GM12865 (cell line): ENCODE results near the gene SLC17A7.
A peak's percentile ranks its signal among the peaks of the same experiment; 100 is the strongest.

Source experiments
- DNase-seq: peaks from one replicate; pipeline ENCODE4 v3.0.0; 2010; ENCODE audit warnings: low read depth
- H3K4me3 ChIP-seq: 2 replicates; pipeline ENCODE4 v1.5.1; 2011; ENCODE audit warnings: mild to moderate bottlenecking, low read depth, low read length, control low read depth
- CTCF ChIP-seq: IDR thresholded peaks from 2 replicates; pipeline ENCODE4 v1.5.1; 2011; ENCODE audit warnings: low read length, control low read depth, low read depth, inconsistent platforms; ENCODE audit not compliant: insufficient read depth; ENCODE audit errors: missing control alignments

The SLC17A7 gene

DNA sequence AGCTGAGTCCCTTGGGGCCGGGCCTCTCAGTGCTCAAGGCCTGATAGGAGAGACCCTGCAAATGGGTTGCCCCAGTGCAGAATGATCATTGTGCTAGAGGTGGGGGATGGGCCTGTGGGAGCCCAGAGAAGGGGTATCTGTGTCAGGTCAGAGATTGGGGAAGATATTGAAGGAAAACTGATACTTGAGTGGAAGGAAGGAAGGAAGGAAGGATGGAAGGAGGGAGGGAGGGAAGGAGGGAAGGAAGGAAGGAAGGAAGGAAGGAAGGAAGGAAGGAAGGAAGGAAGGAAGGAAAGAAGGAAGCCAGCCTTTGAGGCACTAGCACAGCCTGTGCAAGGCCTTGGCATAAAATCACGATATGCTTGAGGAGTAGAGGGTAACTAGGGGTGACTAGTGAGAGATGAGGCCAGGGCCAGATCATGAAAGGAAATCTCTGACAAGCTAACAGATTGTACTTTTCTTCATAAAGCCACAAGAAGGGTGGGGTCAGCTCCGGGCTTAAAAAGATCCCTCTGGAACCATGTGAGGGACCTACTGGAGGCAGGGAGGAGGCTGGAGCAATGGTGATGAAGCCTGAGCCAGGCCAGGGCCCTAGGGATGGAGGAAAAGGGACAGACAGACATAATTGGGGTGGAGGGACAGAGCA lies 29.5 kb downstream of the SLC17A7 start:
- H3K4me3 ChIP-seq = no peak overlapping the region
- no peak for TF ChIP-seq CTCF
- DNase-seq = no peak

GRCh38 chr19:49409441-49410029 lies 31.8 kb downstream of the SLC17A7 start:
- peak overlapping the region; percentile 47 for H3K4me3 ChIP-seq
- peak; percentile 68 for DNase-seq
- no peak for TF ChIP-seq CTCF

GRCh38 chr19:49408816-49409440 lies 32.4 kb downstream of the SLC17A7 start:
- peak overlapping the region; percentile 47 for H3K4me3 ChIP-seq
- no peak for DNase-seq
- no peak for TF ChIP-seq CTCF

DNA sequence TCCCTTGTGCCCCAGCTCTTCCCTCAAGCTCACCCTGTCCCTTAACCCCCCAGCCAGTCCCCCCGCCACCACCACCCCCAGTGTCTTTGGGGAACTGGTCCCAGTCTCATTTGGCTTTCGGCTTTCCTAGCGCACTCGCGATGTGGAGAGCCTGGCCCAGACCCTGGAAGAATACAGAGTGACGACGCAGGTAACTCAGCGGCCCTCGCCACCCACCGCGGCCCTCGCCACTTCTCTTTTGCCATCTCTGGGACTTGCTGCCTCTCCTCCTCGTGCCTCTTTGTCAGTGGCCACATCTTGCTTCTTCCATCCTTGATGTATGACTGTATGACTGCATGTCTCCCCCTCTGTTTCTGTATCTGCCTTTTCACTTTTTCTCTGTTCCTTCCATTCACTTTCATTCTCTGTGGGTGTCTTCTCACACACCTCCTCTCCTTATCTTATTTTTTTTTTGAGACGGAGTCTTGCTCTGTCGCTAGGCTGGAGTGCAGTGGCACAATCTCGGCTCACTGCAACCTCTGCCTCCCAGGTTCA lies 33.8 kb downstream of the SLC17A7 start:
- TF ChIP-seq CTCF = no peak
- no peak overlapping the region for H3K4me3 ChIP-seq
- DNase-seq = no peak

DNA sequence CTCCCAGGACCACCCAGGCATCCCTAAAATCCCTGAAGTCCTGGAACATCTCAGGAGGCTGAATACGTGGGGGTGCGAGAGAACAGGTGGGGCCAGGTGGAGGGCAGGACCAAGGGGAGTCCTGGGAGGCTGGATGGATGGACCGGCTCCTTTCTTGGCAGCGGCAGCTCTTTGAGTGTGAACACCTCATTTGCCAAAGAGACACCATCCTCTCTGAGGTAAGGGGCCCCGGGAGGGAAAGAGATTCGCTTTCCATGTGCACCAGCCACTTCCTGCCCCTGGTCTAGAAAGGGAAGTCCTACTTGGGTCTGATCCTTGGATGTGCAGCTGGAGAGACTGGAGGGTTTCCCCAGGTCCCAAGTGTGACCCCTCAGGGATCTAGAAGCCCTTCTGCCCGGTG lies 34.2 kb downstream of the SLC17A7 start:
- TF ChIP-seq CTCF = no peak
- DNase-seq = no peak

GRCh38 chr19:49403404-49404187 lies 37.7 kb downstream of the SLC17A7 start:
- TF ChIP-seq CTCF = no peak
- H3K4me3 ChIP-seq = no peak overlapping the region
- DNase-seq = peak; percentile 55

More for the DNA sequence above, 34.2 kb downstream of the SLC17A7 start:
- H3K4me3 ChIP-seq = no peak overlapping the region
